Neural cell (in vitro differentiated cells): ENCODE results near the gene RUNX1. TPM values are rescaled to one million over a fixed set of nuclear protein-coding genes. Genes with fewer than 3 reads are reported as not detected.

ENCODE experiments used
- H2AFZ ChIP-seq: fragments of 200-600, 300-800 bp; sonication (generic), shearing (Covaris generic); 2 replicates; pipeline ENCODE4 v1.6.0; 2014; ENCODE audit warnings: low read depth, mild to moderate bottlenecking, antibody characterized with exemption, low read length, moderate library complexity
- H3F3A ChIP-seq: fragments of 200-600 bp; shearing (Covaris generic); 2 replicates; pipeline ENCODE4 v1.6.1; 2016; ENCODE audit warnings: mild to moderate bottlenecking, moderate library complexity, mixed read lengths, antibody characterized with exemption, low read length; ENCODE audit not compliant: insufficient read depth, poor library complexity, severe bottlenecking
- H3K27ac ChIP-seq: fragments of 200-600, 300-800 bp; sonication (generic), shearing (Covaris generic); 2 replicates; pipeline ENCODE4 v1.5.1; 2014; ENCODE audit warnings: mild to moderate bottlenecking, low read length, moderate library complexity
- H3K27me3 ChIP-seq: fragments of 300-800, 200-600 bp; sonication (generic), shearing (Covaris generic); 2 replicates; pipeline ENCODE4 v1.6.0; 2014; ENCODE audit warnings: mild to moderate bottlenecking, low read depth, low read length, moderate library complexity; ENCODE audit not compliant: insufficient read depth
- H3K36me3 ChIP-seq: fragments of 300-800, 200-600 bp; sonication (generic), shearing (Covaris generic); 2 replicates; pipeline ENCODE4 v1.5.1; 2014; ENCODE audit warnings: mild to moderate bottlenecking, antibody characterized with exemption, low read length, moderate library complexity; ENCODE audit not compliant: insufficient read depth
- H3K4me2 ChIP-seq: fragments of 300-800, 200-600 bp; sonication (generic), shearing (Covaris generic); 2 replicates; pipeline ENCODE4 v1.6.0; 2014; ENCODE audit warnings: mild to moderate bottlenecking, low read length
- H3K4me3 ChIP-seq: fragments of 300-800, 200-600 bp; sonication (generic), shearing (Covaris generic); 2 replicates; pipeline ENCODE4 v1.5.1; 2014; ENCODE audit warnings: mild to moderate bottlenecking, low read length, moderate library complexity
- H3K79me2 ChIP-seq: fragments of 200-600 bp; shearing (Covaris generic); replicated peaks from 2 replicates; pipeline ENCODE4 v1.6.0; 2014; ENCODE audit warnings: mild to moderate bottlenecking, low read length, moderate library complexity; ENCODE audit not compliant: insufficient read depth
- H3K9ac ChIP-seq: fragments of 300-800, 200-600 bp; sonication (generic), shearing (Covaris generic); 2 replicates; pipeline ENCODE4 v1.6.1; 2016; ENCODE audit warnings: mild to moderate bottlenecking, low read length, mixed read lengths
- H3K9me2 ChIP-seq: fragments of 200-600 bp; shearing (Covaris generic); 2 replicates; pipeline ENCODE4 v1.6.1; 2016; ENCODE audit warnings: mild to moderate bottlenecking, low read length, mixed read lengths; ENCODE audit not compliant: insufficient read depth
- H3K9me3 ChIP-seq: fragments of 200-600, 300-800 bp; sonication (generic), shearing (Covaris generic); 2 replicates; pipeline ENCODE4 v1.6.1; 2016; ENCODE audit warnings: mild to moderate bottlenecking, mixed run types, low read length, moderate library complexity, mixed read lengths
- H4K20me1 ChIP-seq: fragments of 200-600 bp; shearing (Covaris generic); 2 replicates; pipeline ENCODE4 v1.6.1; 2016; ENCODE audit warnings: mild to moderate bottlenecking, mixed run types; ENCODE audit not compliant: insufficient read depth
- EP300 ChIP-seq: fragments of 450-650 bp; conservative IDR thresholded peaks from 2 replicates; pipeline ENCODE4 v1.6.1; 2014; ENCODE audit warnings: antibody characterized with exemption, mild to moderate bottlenecking, moderate library complexity; ENCODE audit not compliant: poor library complexity, severe bottlenecking
- EZH2 ChIP-seq: fragments of 200-600, 300-800 bp; shearing (Covaris generic), sonication (generic); IDR thresholded peaks from 2 replicates; pipeline ENCODE4 v1.6.1; 2014; ENCODE audit warnings: antibody characterized with exemption, low read length, borderline replicate concordance, mild to moderate bottlenecking; ENCODE audit not compliant: insufficient read depth, poor library complexity, severe bottlenecking
- MXI1 ChIP-seq: fragments of 450-650 bp; conservative IDR thresholded peaks from 2 replicates; pipeline ENCODE4 v1.6.1; 2014; ENCODE audit warnings: antibody characterized with exemption, mild to moderate bottlenecking; ENCODE audit not compliant: poor library complexity, severe bottlenecking
- POLR2AphosphoS5 ChIP-seq: IDR thresholded peaks from 2 replicates; pipeline ENCODE4 v1.6.1; 2012
- RAD21 ChIP-seq: fragments of 450-650 bp; conservative IDR thresholded peaks from 2 replicates; pipeline ENCODE4 v1.6.1; 2014; ENCODE audit warnings: antibody characterized with exemption, mild to moderate bottlenecking, moderate library complexity
- SMC3 ChIP-seq: fragments of 450-650 bp; conservative IDR thresholded peaks from 2 replicates; pipeline ENCODE4 v1.6.1; 2014; ENCODE audit warnings: antibody characterized with exemption, mild to moderate bottlenecking, moderate library complexity; ENCODE audit not compliant: poor library complexity
- TAF1 ChIP-seq: IDR thresholded peaks from 2 replicates; pipeline ENCODE4 v1.6.1; 2012; ENCODE audit warnings: low read depth
- polyA plus RNA-seq: library from polyadenylated mRNA; depleted of rRNA; stranded (reverse); fragments of >200 nt; gene quantifications from 2 replicates; pipeline ENCODE4 v1.2.3, GENCODE V29; 2014
- TF ChIP-seq, protein P1 (sequence below): IDR thresholded peaks from 2 replicates; pipeline ENCODE4 v1.6.1; 2012; ENCODE audit warnings: borderline replicate concordance
- TF ChIP-seq, protein P2 (sequence below): fragments of 450-650 bp; IDR thresholded peaks from 2 replicates; pipeline ENCODE4 v1.5.1; 2014; ENCODE audit warnings: antibody characterized with exemption, mild to moderate bottlenecking, moderate library complexity; ENCODE audit not compliant: poor library complexity, severe bottlenecking

RUNX1 gene
- polyA plus RNA-seq, 1 donor from 2014 or later, result not detected

DNA sequence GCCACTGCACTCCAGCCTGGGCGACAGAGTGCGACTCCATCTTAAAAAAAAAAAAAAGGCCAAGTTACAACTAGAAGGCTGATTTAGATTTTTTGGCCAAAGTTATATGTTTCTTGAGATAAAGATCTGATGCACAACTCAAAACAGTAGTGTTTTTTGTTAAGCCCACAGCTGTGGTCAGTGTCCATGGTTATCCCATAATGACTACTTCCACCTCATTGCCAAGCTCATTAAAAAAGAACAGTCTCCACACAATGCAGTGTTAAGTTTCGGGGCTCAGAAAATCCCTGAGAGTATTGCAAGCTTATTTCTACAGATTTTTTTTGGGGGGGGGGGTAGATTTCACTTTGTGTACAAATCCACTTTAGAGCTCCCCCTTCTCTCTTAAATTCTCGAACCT lies 120.5 kb downstream of the RUNX1 start:
- Histone ChIP-seq H2AFZ (no peak overlapping the region), H3K4me2 (no peak overlapping the region), H3K27ac (no peak overlapping the region), H4K20me1 (no peaks in the 10 kb centered on the region), H3F3A (no peaks in the 10 kb centered on the region), H3K4me3 (no peak overlapping the region), H3K36me3 (no peaks in the 10 kb centered on the region), H3K79me2 (no peaks in the 10 kb centered on the region), H3K27me3 (no peaks in the 10 kb centered on the region), H3K9ac (no peak overlapping the region), H3K9me2 (no peaks in the 10 kb centered on the region), H3K9me3 (no peaks in the 10 kb centered on the region)
- TF ChIP-seq POLR2AphosphoS5 (no peak), EZH2 (no peak), SMC3 (no peak), RAD21 (no peak), MXI1 (no peak), TAF1 (no peak)
- TF ChIP-seq, protein P1, sequence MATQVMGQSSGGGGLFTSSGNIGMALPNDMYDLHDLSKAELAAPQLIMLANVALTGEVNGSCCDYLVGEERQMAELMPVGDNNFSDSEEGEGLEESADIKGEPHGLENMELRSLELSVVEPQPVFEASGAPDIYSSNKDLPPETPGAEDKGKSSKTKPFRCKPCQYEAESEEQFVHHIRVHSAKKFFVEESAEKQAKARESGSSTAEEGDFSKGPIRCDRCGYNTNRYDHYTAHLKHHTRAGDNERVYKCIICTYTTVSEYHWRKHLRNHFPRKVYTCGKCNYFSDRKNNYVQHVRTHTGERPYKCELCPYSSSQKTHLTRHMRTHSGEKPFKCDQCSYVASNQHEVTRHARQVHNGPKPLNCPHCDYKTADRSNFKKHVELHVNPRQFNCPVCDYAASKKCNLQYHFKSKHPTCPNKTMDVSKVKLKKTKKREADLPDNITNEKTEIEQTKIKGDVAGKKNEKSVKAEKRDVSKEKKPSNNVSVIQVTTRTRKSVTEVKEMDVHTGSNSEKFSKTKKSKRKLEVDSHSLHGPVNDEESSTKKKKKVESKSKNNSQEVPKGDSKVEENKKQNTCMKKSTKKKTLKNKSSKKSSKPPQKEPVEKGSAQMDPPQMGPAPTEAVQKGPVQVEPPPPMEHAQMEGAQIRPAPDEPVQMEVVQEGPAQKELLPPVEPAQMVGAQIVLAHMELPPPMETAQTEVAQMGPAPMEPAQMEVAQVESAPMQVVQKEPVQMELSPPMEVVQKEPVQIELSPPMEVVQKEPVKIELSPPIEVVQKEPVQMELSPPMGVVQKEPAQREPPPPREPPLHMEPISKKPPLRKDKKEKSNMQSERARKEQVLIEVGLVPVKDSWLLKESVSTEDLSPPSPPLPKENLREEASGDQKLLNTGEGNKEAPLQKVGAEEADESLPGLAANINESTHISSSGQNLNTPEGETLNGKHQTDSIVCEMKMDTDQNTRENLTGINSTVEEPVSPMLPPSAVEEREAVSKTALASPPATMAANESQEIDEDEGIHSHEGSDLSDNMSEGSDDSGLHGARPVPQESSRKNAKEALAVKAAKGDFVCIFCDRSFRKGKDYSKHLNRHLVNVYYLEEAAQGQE, result no peak

DNA sequence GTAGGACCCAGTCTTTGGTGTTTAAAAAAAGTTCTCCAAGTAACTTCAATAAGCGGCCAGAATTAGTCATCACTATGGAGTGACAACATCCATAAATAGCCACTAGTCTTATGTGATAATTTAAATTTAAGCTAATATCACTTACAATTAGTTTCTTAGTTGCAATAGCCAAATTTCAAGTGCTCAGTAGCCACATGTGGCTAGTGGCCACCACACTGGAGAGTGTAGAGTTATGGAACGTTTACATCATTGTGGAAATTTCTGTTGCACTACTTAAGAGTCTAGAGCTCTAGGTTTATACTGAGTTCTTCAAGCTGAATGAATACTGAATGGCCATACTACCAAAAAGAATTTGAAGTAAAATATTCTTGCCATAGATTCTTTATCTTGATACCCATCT lies 121.1 kb downstream of the RUNX1 start:
- Histone ChIP-seq H3K36me3 (no peaks in the 10 kb centered on the region), H3K9me3 (no peaks in the 10 kb centered on the region), H3K79me2 (no peaks in the 10 kb centered on the region), H3K9ac (no peak overlapping the region), H4K20me1 (no peaks in the 10 kb centered on the region), H3K4me3 (no peak overlapping the region), H3K27me3 (no peaks in the 10 kb centered on the region), H3K9me2 (no peaks in the 10 kb centered on the region), H3K4me2 (no peak overlapping the region), H3K27ac (no peak overlapping the region), H2AFZ (no peak overlapping the region), H3F3A (no peaks in the 10 kb centered on the region)
- TF ChIP-seq MXI1, result no peak

DNA sequence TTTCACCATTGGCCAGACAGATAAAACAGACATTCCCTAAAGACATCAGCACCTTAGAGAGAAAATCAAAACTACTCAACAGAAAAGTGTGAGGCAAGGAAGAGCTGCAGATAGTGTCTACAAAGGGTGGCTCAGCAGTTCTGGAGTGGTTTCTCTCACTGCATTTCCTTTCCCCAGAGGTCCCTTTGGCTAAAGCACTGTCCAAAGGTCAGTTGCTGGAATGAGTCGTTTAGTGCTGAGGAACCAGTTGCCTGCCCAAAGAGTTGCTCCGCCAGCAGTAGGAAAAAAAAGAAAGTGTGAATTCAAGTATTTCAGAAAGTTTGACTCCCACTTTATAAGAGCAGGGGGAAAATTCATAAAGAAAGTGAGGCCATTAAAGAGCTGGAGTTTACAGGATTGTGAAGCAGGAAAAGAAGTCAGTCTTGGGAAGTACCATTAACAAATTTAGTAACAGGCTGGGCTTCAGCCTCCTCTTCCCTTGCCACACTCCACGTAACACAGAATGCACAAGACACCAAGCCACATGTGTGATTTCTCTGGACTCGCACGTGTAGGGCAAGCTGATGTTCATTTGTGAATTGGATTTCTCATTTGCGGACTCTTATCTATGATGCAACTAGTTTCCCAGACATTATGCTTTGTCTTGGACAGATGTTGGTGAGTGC lies 122.2 kb downstream of the RUNX1 start:
- no peaks in the 10 kb centered on the region for H3K27me3 ChIP-seq
- no peak overlapping the region for H3K4me2 ChIP-seq
- H2AFZ ChIP-seq, result no peak overlapping the region
- no peaks in the 10 kb centered on the region for H3F3A ChIP-seq
- H3K4me3 ChIP-seq, result no peak overlapping the region
- no peaks in the 10 kb centered on the region for H3K36me3 ChIP-seq
- H3K9me3 ChIP-seq, result no peaks in the 10 kb centered on the region
- no peak for TF ChIP-seq EP300
- no peak for TF ChIP-seq TAF1
- no peak for TF ChIP-seq RAD21
- no peak for TF ChIP-seq SMC3
- TF ChIP-seq EZH2, result no peak
- TF ChIP-seq, protein P2, sequence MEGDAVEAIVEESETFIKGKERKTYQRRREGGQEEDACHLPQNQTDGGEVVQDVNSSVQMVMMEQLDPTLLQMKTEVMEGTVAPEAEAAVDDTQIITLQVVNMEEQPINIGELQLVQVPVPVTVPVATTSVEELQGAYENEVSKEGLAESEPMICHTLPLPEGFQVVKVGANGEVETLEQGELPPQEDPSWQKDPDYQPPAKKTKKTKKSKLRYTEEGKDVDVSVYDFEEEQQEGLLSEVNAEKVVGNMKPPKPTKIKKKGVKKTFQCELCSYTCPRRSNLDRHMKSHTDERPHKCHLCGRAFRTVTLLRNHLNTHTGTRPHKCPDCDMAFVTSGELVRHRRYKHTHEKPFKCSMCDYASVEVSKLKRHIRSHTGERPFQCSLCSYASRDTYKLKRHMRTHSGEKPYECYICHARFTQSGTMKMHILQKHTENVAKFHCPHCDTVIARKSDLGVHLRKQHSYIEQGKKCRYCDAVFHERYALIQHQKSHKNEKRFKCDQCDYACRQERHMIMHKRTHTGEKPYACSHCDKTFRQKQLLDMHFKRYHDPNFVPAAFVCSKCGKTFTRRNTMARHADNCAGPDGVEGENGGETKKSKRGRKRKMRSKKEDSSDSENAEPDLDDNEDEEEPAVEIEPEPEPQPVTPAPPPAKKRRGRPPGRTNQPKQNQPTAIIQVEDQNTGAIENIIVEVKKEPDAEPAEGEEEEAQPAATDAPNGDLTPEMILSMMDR, result no peak
- no peak for TF ChIP-seq MXI1
- TF ChIP-seq, protein P1, result no peak
- TF ChIP-seq POLR2AphosphoS5, result no peak
- H3K79me2 ChIP-seq, result no peaks in the 10 kb centered on the region
- no peaks in the 10 kb centered on the region for H4K20me1 ChIP-seq
- no peaks in the 10 kb centered on the region for H3K9me2 ChIP-seq
- H3K27ac ChIP-seq, result no peak overlapping the region
- H3K9ac ChIP-seq, result no peak overlapping the region
